ENCODE results near the gene HGS. TPM values are rescaled to one million over a fixed set of nuclear protein-coding genes. Genes with fewer than 3 reads are reported as not detected.

Gene HGS
- total and polyA plus RNA-seq, 2 of the 13 experiments (the other 11 are each of a cell fraction or from before 2014, with no cell fraction given), result 73.3 to 78.1 TPM

DNA sequence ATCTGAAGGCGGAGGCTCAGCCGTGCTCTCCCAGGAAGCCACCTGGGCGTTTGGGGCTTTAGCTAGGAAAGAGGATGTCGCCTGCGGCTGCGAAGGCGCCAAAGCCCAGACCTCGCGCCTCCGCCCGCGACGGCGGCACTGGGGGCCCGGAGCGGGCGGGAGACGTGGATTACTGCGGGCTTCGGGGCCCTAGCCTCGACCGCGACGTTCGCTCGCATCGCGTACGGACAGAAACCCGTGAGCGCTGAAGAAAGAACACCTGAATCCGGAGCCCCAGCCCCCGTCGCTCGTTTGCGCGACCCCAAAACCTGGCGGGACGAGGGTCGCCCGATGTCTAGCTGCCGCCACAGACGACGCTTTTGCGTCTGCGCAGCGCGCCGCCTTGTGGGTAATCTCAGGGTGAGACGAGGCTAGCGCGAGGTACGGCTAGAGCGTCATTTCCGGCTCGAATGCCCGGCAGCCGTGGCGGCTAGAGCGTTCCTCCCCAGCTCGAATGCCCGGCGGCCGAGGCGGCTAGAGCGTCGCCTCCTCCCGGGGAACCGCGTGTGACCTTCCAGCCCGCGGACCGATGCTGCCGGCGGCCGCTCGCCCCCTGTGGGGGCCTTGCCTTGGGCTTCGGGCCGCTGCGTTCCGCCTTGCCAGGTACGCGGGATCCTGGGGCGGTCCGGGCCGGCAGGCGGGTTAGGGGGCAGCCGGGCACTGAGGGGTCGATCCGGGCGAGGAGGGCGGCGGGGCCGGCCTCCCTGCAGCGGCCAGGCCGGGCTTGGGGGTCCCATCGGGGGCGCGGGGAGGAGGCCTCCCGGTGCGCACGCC lies 19.3 kb downstream of the HGS start, which contains the start of gene MRPL12 (continued):
- TF ChIP-seq, protein P1, sequence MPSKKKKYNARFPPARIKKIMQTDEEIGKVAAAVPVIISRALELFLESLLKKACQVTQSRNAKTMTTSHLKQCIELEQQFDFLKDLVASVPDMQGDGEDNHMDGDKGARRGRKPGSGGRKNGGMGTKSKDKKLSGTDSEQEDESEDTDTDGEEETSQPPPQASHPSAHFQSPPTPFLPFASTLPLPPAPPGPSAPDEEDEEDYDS (CRISPR knock-in tag; IDR thresholded peaks at IDR 0.05), result peak; percentile 86; the same call in 1 of the 2 replicates
- peak; percentile 88 for TF ChIP-seq ESRRA (CRISPR knock-in tag; IDR thresholded peaks at IDR 0.05; ENCODE audit: low read depth)
- peak; percentile 87; the same call in 1 of the 2 replicates for TF ChIP-seq ZNF615 (CRISPR knock-in tag; IDR thresholded peaks at IDR 0.05; ENCODE audit: borderline replicate concordance)
- no peak for TF ChIP-seq PCBP2 (optimal IDR thresholded peaks at IDR 0.05; ENCODE audit: low read depth, low read length, poor library complexity, severe bottlenecking)
- no peak for TF ChIP-seq MEIS1 (CRISPR knock-in tag; IDR thresholded peaks at IDR 0.05; ENCODE audit: borderline replicate concordance)
- no peak for TF ChIP-seq SMYD3 (CRISPR knock-in tag; IDR thresholded peaks at IDR 0.05)
- TF ChIP-seq KMT2B (CRISPR knock-in tag; IDR thresholded peaks at IDR 0.05), result peak; percentile 95
- TF ChIP-seq, protein P2, sequence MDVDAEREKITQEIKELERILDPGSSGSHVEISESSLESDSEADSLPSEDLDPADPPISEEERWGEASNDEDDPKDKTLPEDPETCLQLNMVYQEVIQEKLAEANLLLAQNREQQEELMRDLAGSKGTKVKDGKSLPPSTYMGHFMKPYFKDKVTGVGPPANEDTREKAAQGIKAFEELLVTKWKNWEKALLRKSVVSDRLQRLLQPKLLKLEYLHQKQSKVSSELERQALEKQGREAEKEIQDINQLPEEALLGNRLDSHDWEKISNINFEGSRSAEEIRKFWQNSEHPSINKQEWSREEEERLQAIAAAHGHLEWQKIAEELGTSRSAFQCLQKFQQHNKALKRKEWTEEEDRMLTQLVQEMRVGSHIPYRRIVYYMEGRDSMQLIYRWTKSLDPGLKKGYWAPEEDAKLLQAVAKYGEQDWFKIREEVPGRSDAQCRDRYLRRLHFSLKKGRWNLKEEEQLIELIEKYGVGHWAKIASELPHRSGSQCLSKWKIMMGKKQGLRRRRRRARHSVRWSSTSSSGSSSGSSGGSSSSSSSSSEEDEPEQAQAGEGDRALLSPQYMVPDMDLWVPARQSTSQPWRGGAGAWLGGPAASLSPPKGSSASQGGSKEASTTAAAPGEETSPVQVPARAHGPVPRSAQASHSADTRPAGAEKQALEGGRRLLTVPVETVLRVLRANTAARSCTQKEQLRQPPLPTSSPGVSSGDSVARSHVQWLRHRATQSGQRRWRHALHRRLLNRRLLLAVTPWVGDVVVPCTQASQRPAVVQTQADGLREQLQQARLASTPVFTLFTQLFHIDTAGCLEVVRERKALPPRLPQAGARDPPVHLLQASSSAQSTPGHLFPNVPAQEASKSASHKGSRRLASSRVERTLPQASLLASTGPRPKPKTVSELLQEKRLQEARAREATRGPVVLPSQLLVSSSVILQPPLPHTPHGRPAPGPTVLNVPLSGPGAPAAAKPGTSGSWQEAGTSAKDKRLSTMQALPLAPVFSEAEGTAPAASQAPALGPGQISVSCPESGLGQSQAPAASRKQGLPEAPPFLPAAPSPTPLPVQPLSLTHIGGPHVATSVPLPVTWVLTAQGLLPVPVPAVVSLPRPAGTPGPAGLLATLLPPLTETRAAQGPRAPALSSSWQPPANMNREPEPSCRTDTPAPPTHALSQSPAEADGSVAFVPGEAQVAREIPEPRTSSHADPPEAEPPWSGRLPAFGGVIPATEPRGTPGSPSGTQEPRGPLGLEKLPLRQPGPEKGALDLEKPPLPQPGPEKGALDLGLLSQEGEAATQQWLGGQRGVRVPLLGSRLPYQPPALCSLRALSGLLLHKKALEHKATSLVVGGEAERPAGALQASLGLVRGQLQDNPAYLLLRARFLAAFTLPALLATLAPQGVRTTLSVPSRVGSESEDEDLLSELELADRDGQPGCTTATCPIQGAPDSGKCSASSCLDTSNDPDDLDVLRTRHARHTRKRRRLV (CRISPR knock-in tag; IDR thresholded peaks at IDR 0.05), result peak; percentile 77; the same call in 1 of the 2 replicates
- no peak for TF ChIP-seq ZNF75D (CRISPR knock-in tag; IDR thresholded peaks at IDR 0.05; ENCODE audit: borderline replicate concordance)
- TF ChIP-seq, protein P3, sequence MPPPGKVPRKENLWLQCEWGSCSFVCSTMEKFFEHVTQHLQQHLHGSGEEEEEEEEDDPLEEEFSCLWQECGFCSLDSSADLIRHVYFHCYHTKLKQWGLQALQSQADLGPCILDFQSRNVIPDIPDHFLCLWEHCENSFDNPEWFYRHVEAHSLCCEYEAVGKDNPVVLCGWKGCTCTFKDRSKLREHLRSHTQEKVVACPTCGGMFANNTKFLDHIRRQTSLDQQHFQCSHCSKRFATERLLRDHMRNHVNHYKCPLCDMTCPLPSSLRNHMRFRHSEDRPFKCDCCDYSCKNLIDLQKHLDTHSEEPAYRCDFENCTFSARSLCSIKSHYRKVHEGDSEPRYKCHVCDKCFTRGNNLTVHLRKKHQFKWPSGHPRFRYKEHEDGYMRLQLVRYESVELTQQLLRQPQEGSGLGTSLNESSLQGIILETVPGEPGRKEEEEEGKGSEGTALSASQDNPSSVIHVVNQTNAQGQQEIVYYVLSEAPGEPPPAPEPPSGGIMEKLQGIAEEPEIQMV (CRISPR knock-in tag; IDR thresholded peaks at IDR 0.05; ENCODE audit: low read depth), result peak; percentile 76; the same call in 1 of the 2 replicates
- TF ChIP-seq MYC (CRISPR knock-in tag; IDR thresholded peaks at IDR 0.05; ENCODE audit: borderline replicate concordance), result peak; percentile 100
- peak; percentile 94 for TF ChIP-seq ZNF607 (CRISPR knock-in tag; IDR thresholded peaks at IDR 0.05; ENCODE audit: borderline replicate concordance)
- 0 out of 2 replicates have a peak, but pooled peaks have one; percentile 43 for TF ChIP-seq ZNF557 (CRISPR knock-in tag; IDR thresholded peaks at IDR 0.05)
- TF ChIP-seq, protein P4, sequence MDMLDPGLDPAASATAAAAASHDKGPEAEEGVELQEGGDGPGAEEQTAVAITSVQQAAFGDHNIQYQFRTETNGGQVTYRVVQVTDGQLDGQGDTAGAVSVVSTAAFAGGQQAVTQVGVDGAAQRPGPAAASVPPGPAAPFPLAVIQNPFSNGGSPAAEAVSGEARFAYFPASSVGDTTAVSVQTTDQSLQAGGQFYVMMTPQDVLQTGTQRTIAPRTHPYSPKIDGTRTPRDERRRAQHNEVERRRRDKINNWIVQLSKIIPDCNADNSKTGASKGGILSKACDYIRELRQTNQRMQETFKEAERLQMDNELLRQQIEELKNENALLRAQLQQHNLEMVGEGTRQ (IDR thresholded peaks at IDR 0.05; ENCODE audit: low read depth, low read length), result no peak
- TF ChIP-seq, protein P4 (CRISPR knock-in tag; IDR thresholded peaks at IDR 0.05; ENCODE audit: borderline replicate concordance), result peak; percentile 18; the same call in 1 of the 2 replicates
